ENCODE measurements around the gene GHDC.

DNA sequence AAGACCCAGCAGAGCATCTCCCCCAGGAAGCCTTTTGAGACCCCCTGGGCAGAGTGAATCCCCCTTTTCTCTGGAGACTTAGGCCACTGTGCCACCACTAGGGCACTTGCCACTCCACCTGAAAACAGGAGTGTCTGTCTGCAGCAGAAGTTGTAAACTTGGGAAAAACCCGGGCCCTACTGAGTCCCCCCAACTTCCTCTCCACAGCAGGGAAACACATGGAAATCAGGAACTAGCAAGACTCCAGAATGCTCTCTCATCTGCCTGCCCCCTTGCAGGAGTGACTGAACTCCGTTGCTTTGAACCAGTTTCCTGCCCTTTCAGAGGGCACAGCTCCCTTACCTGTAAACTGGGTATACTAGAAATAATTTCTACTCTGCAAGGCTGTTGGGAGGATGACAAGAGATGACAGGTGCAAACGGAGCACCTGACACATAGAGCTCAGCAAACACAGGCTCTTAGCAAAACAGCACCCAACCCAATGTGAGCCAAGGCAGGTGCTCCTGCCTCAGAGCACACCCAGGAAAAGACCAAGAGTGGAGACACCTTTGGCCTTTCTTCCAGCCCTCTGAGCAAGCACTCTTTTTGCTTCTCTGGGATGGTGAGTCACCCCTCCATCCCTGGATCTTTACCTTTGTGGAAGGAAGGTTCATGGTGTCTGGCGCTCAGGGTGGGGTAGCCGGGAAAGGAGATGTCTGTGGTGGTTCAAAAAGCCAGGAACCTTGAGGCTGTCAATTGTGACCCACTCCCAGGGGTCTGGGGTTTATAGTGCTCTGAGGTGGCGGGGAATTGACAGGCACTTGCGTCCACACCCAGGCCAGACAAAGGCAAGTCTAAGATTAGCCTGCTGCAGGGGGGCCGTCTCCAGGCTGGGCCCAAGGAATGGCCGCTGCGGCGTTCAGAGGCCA, 9.3 kb downstream of the GHDC start, which contains the start of gene HCRT:
- TF ChIP-seq EZH2 (IDR thresholded peaks at IDR 0.05; ENCODE audit: low read depth, low read length, severe bottlenecking) (no peak), HDAC6 (IDR thresholded peaks at IDR 0.05; ENCODE audit: low read depth, low read length) (no peak), RXRA (IDR thresholded peaks at IDR 0.05; ENCODE audit: insufficient read depth, low read depth, low read length) (no peak), CBX5 (IDR thresholded peaks at IDR 0.05; ENCODE audit: low read depth, low read length) (no peak), SP2 (IDR thresholded peaks at IDR 0.05; ENCODE audit: low read length) (no peak), POLR2AphosphoS5 (IDR thresholded peaks at IDR 0.05; ENCODE audit: low read depth, low read length) (no peak), POLR2A (IDR thresholded peaks at IDR 0.05; ENCODE audit: control extremely low read depth in 1 of 2, low read depth in 2 of 2, low read length in 2 of 2) (no peak), HDAC2 (IDR thresholded peaks at IDR 0.05; ENCODE audit: borderline replicate concordance in 1 of 2, low read depth in 2 of 2, low read length in 2 of 2) (no peak), SRF (IDR thresholded peaks at IDR 0.05; ENCODE audit: low read depth, low read length) (no peak), SP1 (IDR thresholded peaks at IDR 0.05; ENCODE audit: low read depth, low read length) (no peak)
- TF ChIP-seq, protein P1, sequence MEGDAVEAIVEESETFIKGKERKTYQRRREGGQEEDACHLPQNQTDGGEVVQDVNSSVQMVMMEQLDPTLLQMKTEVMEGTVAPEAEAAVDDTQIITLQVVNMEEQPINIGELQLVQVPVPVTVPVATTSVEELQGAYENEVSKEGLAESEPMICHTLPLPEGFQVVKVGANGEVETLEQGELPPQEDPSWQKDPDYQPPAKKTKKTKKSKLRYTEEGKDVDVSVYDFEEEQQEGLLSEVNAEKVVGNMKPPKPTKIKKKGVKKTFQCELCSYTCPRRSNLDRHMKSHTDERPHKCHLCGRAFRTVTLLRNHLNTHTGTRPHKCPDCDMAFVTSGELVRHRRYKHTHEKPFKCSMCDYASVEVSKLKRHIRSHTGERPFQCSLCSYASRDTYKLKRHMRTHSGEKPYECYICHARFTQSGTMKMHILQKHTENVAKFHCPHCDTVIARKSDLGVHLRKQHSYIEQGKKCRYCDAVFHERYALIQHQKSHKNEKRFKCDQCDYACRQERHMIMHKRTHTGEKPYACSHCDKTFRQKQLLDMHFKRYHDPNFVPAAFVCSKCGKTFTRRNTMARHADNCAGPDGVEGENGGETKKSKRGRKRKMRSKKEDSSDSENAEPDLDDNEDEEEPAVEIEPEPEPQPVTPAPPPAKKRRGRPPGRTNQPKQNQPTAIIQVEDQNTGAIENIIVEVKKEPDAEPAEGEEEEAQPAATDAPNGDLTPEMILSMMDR (IDR thresholded peaks at IDR 0.05; ENCODE audit: control extremely low read depth in 1 of 3, insufficient read depth in 1 of 3, low read depth in 1 of 3, low read length in 3 of 3) = no peak
- TF ChIP-seq, protein P2, sequence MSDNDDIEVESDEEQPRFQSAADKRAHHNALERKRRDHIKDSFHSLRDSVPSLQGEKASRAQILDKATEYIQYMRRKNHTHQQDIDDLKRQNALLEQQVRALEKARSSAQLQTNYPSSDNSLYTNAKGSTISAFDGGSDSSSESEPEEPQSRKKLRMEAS (IDR thresholded peaks at IDR 0.05) = no peak
- TF ChIP-seq, protein P3, sequence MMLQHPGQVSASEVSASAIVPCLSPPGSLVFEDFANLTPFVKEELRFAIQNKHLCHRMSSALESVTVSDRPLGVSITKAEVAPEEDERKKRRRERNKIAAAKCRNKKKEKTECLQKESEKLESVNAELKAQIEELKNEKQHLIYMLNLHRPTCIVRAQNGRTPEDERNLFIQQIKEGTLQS (IDR thresholded peaks at IDR 0.05; ENCODE audit: insufficient read depth, low read depth, low read length) = no peak
